ENCODE data around the gene PALD1. TPM values are rescaled to one million over a fixed set of nuclear protein-coding genes. Genes with fewer than 3 reads are reported as not detected.

The PALD1 gene
- total and polyA plus RNA-seq, 4 donors = 3.9 to 11.5 (median 8.2) TPM

- no peaks in the 10 kb centered on the region for H3K36me3 ChIP-seq (ENCODE audit: control insufficient read depth in 1 of 2, insufficient read depth in 2 of 2, low read length in 1 of 2)
- ATAC-seq (ENCODE audit: low FRiP score) = no peak
- intact Hi-C loops (cut with DNase I) = no loop called here
- H3K4me3 ChIP-seq (ENCODE audit: low read length in 2 of 2) = no peak overlapping the region
- H3K4me1 ChIP-seq (ENCODE audit: control insufficient read depth in 1 of 2, insufficient read depth in 2 of 2, low read length in 2 of 2) = no peaks in the 10 kb centered on the region
- no peaks in the 10 kb centered on the region for H3K27me3 ChIP-seq (ENCODE audit: control insufficient read depth in 1 of 2, insufficient read depth in 2 of 2, low read length in 1 of 2)
- WGBS, 2 donors = 91 to 92% methylated on average over 3 of the region's 3 CpGs
- no peak overlapping the region for H3K27ac ChIP-seq (ENCODE audit: low read depth in 1 of 2, low read length in 2 of 2)
- H3K9me3 ChIP-seq (ENCODE audit: control insufficient read depth, low read length) = no peaks in the 10 kb centered on the region
- DNase-seq = no peak
Observed at GRCh38 chr10:70594161-70594560, 115.6 kb downstream of the PALD1 start.

GRCh38 chr10:70595566-70596016 is 117.0 kb downstream of the PALD1 start:
- DNase-seq = no peak
- H3K27me3 ChIP-seq (ENCODE audit: control insufficient read depth in 1 of 2, insufficient read depth in 2 of 2, low read length in 1 of 2) = no peaks in the 10 kb centered on the region
- H3K36me3 ChIP-seq (ENCODE audit: control insufficient read depth in 1 of 2, insufficient read depth in 2 of 2, low read length in 1 of 2) = no peaks in the 10 kb centered on the region
- H3K4me3 ChIP-seq (ENCODE audit: low read length in 2 of 2) = no peak overlapping the region
- WGBS, 2 donors = 91 to 92% methylated on average over 5 of the region's 5 CpGs
- no peaks in the 10 kb centered on the region for H3K9me3 ChIP-seq (ENCODE audit: control insufficient read depth, low read length)
- intact Hi-C loops (cut with DNase I) = no loop called here
- no peak for ATAC-seq (ENCODE audit: low FRiP score)
- no peak overlapping the region for H3K27ac ChIP-seq (ENCODE audit: low read depth in 1 of 2, low read length in 2 of 2)
- H3K4me1 ChIP-seq (ENCODE audit: control insufficient read depth in 1 of 2, insufficient read depth in 2 of 2, low read length in 2 of 2) = no peaks in the 10 kb centered on the region

- DNase-seq = peak in 1 of 2 donors; percentile 59
- no peak overlapping the region for H3K27ac ChIP-seq (ENCODE audit: low read depth in 1 of 2, low read length in 2 of 2)
- WGBS, 2 donors = 89 to 92% methylated on average over 14 of the region's 14 CpGs
- H3K4me1 ChIP-seq (ENCODE audit: control insufficient read depth in 1 of 2, insufficient read depth in 2 of 2, low read length in 2 of 2) = no peaks in the 10 kb centered on the region
- ATAC-seq (ENCODE audit: low FRiP score) = no peak
- intact Hi-C loops (cut with DNase I) = no loop called here
- H3K4me3 ChIP-seq (ENCODE audit: low read length in 2 of 2) = no peak overlapping the region
- no peaks in the 10 kb centered on the region for H3K9me3 ChIP-seq (ENCODE audit: control insufficient read depth, low read length)
- H3K27me3 ChIP-seq (ENCODE audit: control insufficient read depth in 1 of 2, insufficient read depth in 2 of 2, low read length in 1 of 2) = no peaks in the 10 kb centered on the region
- no peaks in the 10 kb centered on the region for H3K36me3 ChIP-seq (ENCODE audit: control insufficient read depth in 1 of 2, insufficient read depth in 2 of 2, low read length in 1 of 2)
Observed at GRCh38 chr10:70596110-70596798, 117.7 kb downstream of the PALD1 start.

GRCh38 chr10:70596860-70597809 is 118.6 kb downstream of the PALD1 start:
- Histone ChIP-seq H3K27ac (ENCODE audit: low read depth in 1 of 2, low read length in 2 of 2) (no peak overlapping the region), H3K4me1 (ENCODE audit: control insufficient read depth in 1 of 2, insufficient read depth in 2 of 2, low read length in 2 of 2) (no peaks in the 10 kb centered on the region), H3K9me3 (ENCODE audit: control insufficient read depth, low read length) (no peaks in the 10 kb centered on the region), H3K36me3 (ENCODE audit: control insufficient read depth in 1 of 2, insufficient read depth in 2 of 2, low read length in 1 of 2) (no peaks in the 10 kb centered on the region), H3K4me3 (ENCODE audit: low read length in 2 of 2) (no peak overlapping the region), H3K27me3 (ENCODE audit: control insufficient read depth in 1 of 2, insufficient read depth in 2 of 2, low read length in 1 of 2) (no peaks in the 10 kb centered on the region)
- 82 to 83% methylated on average over 8 of the region's 8 CpGs for WGBS, 2 donors
- ATAC-seq (ENCODE audit: low FRiP score) (no peak), DNase-seq (no peak)
- intact Hi-C loops (cut with DNase I) = no loop called here

GRCh38 chr10:70597856-70598815 is 119.6 kb downstream of the PALD1 start:
- H3K27ac ChIP-seq (ENCODE audit: low read depth in 1 of 2, low read length in 2 of 2) = no peak overlapping the region
- H3K9me3 ChIP-seq (ENCODE audit: control insufficient read depth, low read length) = no peaks in the 10 kb centered on the region
- ATAC-seq (ENCODE audit: low FRiP score) = no peak
- no peaks in the 10 kb centered on the region for H3K27me3 ChIP-seq (ENCODE audit: control insufficient read depth in 1 of 2, insufficient read depth in 2 of 2, low read length in 1 of 2)
- WGBS, 2 donors = 95 to 96% methylated on average over 34 of the region's 34 CpGs
- no peaks in the 10 kb centered on the region for H3K4me1 ChIP-seq (ENCODE audit: control insufficient read depth in 1 of 2, insufficient read depth in 2 of 2, low read length in 2 of 2)
- intact Hi-C loops (cut with DNase I) = no loop called here
- no peak for DNase-seq
- H3K36me3 ChIP-seq (ENCODE audit: control insufficient read depth in 1 of 2, insufficient read depth in 2 of 2, low read length in 1 of 2) = no peaks in the 10 kb centered on the region
- H3K4me3 ChIP-seq (ENCODE audit: low read length in 2 of 2) = no peak overlapping the region

GRCh38 chr10:70598857-70599295 is 120.3 kb downstream of the PALD1 start:
- Histone ChIP-seq H3K27ac (ENCODE audit: low read depth in 1 of 2, low read length in 2 of 2) (no peak overlapping the region), H3K36me3 (ENCODE audit: control insufficient read depth in 1 of 2, insufficient read depth in 2 of 2, low read length in 1 of 2) (no peaks in the 10 kb centered on the region), H3K27me3 (ENCODE audit: control insufficient read depth in 1 of 2, insufficient read depth in 2 of 2, low read length in 1 of 2) (no peaks in the 10 kb centered on the region), H3K4me3 (ENCODE audit: low read length in 2 of 2) (no peak overlapping the region), H3K9me3 (ENCODE audit: control insufficient read depth, low read length) (no peaks in the 10 kb centered on the region), H3K4me1 (ENCODE audit: control insufficient read depth in 1 of 2, insufficient read depth in 2 of 2, low read length in 2 of 2) (no peaks in the 10 kb centered on the region)
- intact Hi-C loops (cut with DNase I) = no loop called here
- WGBS, 2 donors = 95 to 97% methylated on average over 16 of the region's 16 CpGs
- DNase-seq (no peak), ATAC-seq (ENCODE audit: low FRiP score) (no peak)

GRCh38 chr10:70599319-70599718 is 120.8 kb downstream of the PALD1 start:
- no peak overlapping the region for H3K4me3 ChIP-seq (ENCODE audit: low read length in 2 of 2)
- no peaks in the 10 kb centered on the region for H3K27me3 ChIP-seq (ENCODE audit: control insufficient read depth in 1 of 2, insufficient read depth in 2 of 2, low read length in 1 of 2)
- WGBS, 2 donors = 94 to 97% methylated on average over 8 of the region's 8 CpGs
- no peaks in the 10 kb centered on the region for H3K36me3 ChIP-seq (ENCODE audit: control insufficient read depth in 1 of 2, insufficient read depth in 2 of 2, low read length in 1 of 2)
- DNase-seq = no peak
- ATAC-seq (ENCODE audit: low FRiP score) = no peak
- no peaks in the 10 kb centered on the region for H3K4me1 ChIP-seq (ENCODE audit: control insufficient read depth in 1 of 2, insufficient read depth in 2 of 2, low read length in 2 of 2)
- H3K9me3 ChIP-seq (ENCODE audit: control insufficient read depth, low read length) = no peaks in the 10 kb centered on the region
- no peak overlapping the region for H3K27ac ChIP-seq (ENCODE audit: low read depth in 1 of 2, low read length in 2 of 2)
- intact Hi-C loops (cut with DNase I) = no loop called here

- Histone ChIP-seq H3K27ac (ENCODE audit: low read depth in 1 of 2, low read length in 2 of 2) (no peak overlapping the region), H3K4me1 (ENCODE audit: control insufficient read depth in 1 of 2, insufficient read depth in 2 of 2, low read length in 2 of 2) (no peaks in the 10 kb centered on the region), H3K27me3 (ENCODE audit: control insufficient read depth in 1 of 2, insufficient read depth in 2 of 2, low read length in 1 of 2) (no peaks in the 10 kb centered on the region), H3K9me3 (ENCODE audit: control insufficient read depth, low read length) (no peaks in the 10 kb centered on the region), H3K4me3 (ENCODE audit: low read length in 2 of 2) (no peak overlapping the region), H3K36me3 (ENCODE audit: control insufficient read depth in 1 of 2, insufficient read depth in 2 of 2, low read length in 1 of 2) (no peaks in the 10 kb centered on the region)
- 92 to 93% methylated on average over 4 of the region's 4 CpGs for WGBS, 2 donors
- DNase-seq (no peak), ATAC-seq (ENCODE audit: low FRiP score) (no peak)
- intact Hi-C loops (cut with DNase I) = no loop called here
Observed at GRCh38 chr10:70599791-70600190, 121.2 kb downstream of the PALD1 start.

Measured in aorta (tissue), 5 donors.